ENCODE data around the gene TCF20. TPM values are rescaled to one million over a fixed set of nuclear protein-coding genes. Genes with fewer than 3 reads are reported as not detected.

The TCF20 gene
- 10.9 and 11.5 TPM in 2 replicates for total RNA-seq
- 7.8 TPM for polyA plus RNA-seq (2012)

GRCh38 chr22:42270510-42271190 lies at the start of gene TCF20:
TCF20 (minus strand) TSS chr22:42270653; CDS start chr22:42215305, 55,348 bp downstream.
- DNase-seq (ENCODE audit: low read depth), result peak; percentile 81

GRCh38 chr22:42319386-42319785 lies 48.9 kb upstream of the TCF20 start:
- no peak for DNase-seq (ENCODE audit: low read depth)

GRCh38 chr22:42318967-42319366 lies 48.5 kb upstream of the TCF20 start:
- no peak for DNase-seq (ENCODE audit: low read depth)

GRCh38 chr22:42317691-42318547 lies 47.5 kb upstream of the TCF20 start:
- DNase-seq (ENCODE audit: low read depth), result no peak

- peak; percentile 24 for DNase-seq (ENCODE audit: low read depth)
Observed at GRCh38 chr22:42317008-42317407, 46.6 kb upstream of the TCF20 start.

DNA sequence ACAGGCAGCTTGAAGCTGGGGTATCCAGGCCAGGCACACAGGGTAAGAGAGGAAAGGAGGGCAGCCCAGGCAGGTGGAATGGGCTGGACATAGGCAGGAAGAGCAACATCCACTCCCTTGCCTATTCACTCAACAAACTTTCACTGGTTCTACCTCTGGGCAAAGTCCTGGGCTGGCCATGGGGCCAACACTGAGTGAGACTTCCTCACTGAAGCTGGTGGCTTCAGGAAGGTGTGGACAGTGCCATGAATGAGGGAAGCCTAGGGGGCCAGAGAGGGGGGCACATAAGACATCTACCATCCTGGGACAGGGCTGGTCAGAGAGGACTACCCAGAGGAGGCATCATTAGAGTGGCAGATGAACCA lies 44.9 kb upstream of the TCF20 start:
- DNase-seq (ENCODE audit: low read depth), result no peak

GRCh38 chr22:42314709-42315391 lies 44.4 kb upstream of the TCF20 start:
- no peak for DNase-seq (ENCODE audit: low read depth)

DNA sequence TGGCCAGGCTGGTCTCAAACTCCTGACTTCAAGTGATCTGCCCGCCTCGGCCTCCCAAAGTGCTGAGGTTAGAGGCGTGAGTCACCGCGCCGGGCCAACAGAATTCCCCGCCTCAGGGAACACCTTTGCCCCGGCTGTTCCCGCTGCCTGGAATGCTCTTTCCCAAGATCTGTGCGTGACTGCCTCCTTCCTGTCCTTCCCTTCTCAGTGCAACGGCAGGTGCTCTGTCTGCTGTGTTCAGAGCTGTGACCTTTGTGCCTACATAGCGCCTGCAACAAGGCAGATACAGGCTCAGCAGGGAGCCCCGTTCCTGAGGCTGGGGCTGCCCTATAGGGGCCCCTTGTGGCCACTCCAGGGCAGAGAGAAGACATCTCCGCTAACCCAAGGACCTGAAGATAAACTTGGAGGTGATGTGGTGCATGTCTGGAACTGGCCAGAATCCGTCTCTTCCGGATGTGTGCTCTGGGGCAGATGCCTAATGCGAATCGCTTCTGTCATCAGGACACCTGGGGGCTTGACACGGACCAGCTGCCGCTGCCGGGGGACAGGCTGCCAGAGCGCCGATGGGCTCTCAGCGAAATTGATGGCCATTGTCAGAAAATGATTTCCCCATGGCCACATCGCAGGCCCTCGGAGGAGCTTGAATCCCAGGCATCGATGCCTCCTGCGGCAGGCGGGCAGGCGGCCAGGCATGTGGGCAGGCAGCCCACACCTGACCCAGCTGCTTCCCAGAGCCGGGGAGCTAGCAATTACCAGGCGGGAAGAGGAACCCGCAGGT lies 43.5 kb upstream of the TCF20 start:
- DNase-seq (ENCODE audit: low read depth), result peak; percentile 67

GRCh38 chr22:42313204-42313603 lies 42.8 kb upstream of the TCF20 start:
- DNase-seq (ENCODE audit: low read depth), result no peak

- DNase-seq (ENCODE audit: low read depth), result no peak
Observed at GRCh38 chr22:42310291-42311015, 40.0 kb upstream of the TCF20 start.

DNA sequence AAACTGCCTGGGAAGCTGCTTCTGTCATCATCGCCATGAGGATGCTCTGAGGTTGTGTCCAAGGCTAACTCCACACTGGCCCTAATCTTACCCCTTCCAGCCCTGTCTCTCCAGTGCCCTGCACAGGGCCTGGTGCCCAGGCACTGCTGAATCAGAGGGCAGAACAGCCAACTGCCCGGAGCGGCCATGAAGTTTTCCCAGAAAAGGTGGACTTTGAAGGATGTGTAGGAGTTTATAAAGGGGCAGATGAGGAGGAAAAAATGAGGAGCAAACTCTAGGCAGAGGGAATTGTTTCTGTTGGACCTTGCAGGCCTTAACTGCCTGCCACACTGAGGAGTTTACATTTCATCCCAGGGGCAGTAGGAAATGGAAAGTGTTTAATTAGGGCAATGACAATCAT lies 39.4 kb upstream of the TCF20 start:
- DNase-seq (ENCODE audit: low read depth), result no peak

- no peak for DNase-seq (ENCODE audit: low read depth)
Observed at GRCh38 chr22:42308892-42309468, 38.5 kb upstream of the TCF20 start.

GRCh38 chr22:42307806-42308563 lies 37.5 kb upstream of the TCF20 start:
- no peak for DNase-seq (ENCODE audit: low read depth)

- no peak for DNase-seq (ENCODE audit: low read depth)
Observed at GRCh38 chr22:42306010-42306409, 35.6 kb upstream of the TCF20 start.

DNA sequence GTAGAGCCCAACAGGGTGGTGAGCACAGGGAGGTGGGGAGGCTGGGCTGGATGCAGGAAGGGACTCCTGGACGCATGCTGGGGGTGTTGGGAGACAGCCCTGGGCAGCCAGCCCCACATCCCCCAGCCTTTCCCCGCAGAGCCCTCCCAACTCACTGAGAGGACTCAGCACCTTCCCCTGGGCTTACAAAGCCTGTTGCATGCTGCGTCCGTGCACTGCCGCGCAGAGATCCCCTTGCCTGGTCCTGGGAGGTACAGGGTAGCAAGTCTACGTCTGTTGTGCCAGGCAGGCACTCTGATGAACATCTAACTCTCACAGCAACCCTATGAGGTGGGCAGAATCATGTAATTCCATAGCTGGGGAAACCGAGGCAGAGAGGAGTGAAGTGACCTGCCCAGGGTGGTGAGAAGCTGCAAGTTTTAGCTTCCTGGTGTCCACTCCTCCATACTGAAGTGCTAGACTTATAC lies 33.9 kb upstream of the TCF20 start:
- DNase-seq (ENCODE audit: low read depth), result no peak

- DNase-seq (ENCODE audit: low read depth), result no peak
Observed at GRCh38 chr22:42303396-42304323, 33.2 kb upstream of the TCF20 start.

DNA sequence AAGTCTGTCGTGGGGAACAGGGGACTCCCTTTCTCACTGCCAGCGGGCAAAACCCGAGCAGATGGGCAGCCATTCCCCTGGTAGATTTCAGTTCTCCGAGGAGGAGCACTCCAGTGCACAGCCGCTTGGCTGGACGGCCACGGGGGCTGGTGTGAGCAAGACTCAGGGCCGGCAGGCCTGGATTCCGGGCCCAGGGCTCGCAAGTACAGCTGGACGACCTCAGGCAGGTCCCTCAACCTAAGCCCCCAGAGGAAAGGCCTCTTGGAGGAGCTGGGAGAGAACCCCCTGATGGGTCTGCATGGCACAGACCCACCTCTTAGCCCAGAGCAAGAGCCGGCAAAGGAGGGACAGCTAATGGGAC lies 31.3 kb upstream of the TCF20 start:
- no peak for DNase-seq (ENCODE audit: low read depth)

DNA sequence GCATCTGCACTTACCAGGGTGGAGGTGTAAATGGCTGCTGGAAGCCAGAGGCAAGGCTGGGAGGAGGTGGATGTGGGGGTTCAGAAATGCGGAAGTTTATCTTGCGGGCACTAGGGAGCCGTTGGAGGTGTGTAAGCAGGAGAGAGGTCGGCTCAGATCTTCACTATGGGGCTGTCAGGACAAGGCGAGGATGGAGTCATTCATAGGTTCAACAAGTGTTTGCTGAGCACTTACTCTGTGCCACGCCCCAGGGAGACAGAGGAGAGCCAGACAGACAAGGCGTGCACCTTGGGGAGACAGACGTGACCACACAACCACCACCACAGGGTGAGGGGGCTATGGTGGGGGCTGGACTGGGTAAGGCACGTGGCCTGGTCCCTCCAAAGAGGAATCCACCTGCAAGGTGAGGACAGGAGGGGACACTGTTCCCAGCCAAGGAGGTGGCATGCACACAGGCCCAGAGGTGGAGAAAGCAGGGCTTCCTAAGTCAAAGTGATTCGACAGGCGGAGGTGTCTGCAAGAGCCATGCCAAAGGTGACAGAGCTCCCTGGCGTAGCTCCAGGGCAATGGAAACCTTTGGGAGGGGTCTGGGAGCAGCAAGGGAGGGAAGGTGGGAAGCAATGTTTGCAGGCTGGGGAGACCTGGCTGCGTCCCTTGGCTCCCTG lies 30.8 kb upstream of the TCF20 start:
- DNase-seq (ENCODE audit: low read depth), result no peak

All from myocyte (in vitro differentiated cells).